GM18907 (cell line): ENCODE results near the gene ARHGAP40.
"Not testable (repeated sequence)": the region's sequence is repeated elsewhere in the genome, so short reads cannot be mapped to it uniquely, and the experiment has no call there.

Experiments used
- ATAC-seq: cut with Tn5 transposase; IDR thresholded peaks from one replicate; pipeline ENCODE4 v1.9.1; 2021; ENCODE audit warnings: mild to moderate bottlenecking, moderate library complexity; ENCODE audit not compliant: unreplicated experiment

The ARHGAP40 gene

GRCh38 chr20:38586181-38586525 lies 15.5 kb upstream of the ARHGAP40 start:
- ATAC-seq: no peak

DNA sequence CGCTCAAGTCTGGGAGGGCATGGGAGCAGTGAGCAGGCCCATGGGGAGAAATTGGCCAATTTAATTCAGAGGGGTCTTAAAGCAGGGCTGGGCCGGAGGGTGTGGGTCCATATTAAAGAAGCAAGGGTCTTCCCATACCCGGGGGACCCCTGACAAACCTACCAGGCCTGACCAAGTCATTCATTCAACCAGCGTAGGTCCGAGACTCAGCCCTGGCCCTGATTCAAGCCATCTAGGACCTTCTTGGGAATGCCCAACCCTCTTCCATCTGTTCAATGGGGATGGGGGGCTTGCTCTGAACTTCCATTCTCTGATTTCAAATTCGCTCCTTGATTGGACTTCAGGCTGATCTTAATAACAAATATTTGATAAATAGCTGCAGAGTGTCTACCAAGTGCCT lies 13.3 kb upstream of the ARHGAP40 start:
- ATAC-seq: no peak

GRCh38 chr20:38589351-38589750 lies 12.3 kb upstream of the ARHGAP40 start:
- no peak for ATAC-seq

DNA sequence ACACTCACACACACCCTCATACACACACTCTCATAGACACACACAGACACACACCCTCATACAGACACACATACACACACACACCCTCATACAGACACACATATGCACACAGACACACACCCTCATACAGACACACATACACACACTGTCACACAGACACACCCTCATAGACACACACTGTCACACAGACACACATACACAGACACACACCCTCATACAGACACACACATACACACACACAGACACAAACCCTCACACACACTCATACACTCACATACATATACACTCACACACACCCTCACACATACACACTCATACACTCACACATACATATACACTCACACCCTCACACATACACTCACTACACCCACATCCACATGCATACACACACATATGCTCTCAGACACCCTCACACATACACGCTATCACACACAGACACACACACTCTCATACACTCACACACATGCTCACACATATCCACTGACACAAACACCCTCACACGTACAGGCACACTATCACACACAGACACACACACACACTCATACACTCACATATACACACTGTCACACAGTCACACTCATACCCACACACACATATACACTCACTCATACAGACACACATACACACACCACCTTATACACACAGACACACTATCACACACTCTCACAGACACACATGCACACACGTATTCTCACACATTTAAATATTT lies 11.5 kb upstream of the ARHGAP40 start:
- ATAC-seq: no peak

DNA sequence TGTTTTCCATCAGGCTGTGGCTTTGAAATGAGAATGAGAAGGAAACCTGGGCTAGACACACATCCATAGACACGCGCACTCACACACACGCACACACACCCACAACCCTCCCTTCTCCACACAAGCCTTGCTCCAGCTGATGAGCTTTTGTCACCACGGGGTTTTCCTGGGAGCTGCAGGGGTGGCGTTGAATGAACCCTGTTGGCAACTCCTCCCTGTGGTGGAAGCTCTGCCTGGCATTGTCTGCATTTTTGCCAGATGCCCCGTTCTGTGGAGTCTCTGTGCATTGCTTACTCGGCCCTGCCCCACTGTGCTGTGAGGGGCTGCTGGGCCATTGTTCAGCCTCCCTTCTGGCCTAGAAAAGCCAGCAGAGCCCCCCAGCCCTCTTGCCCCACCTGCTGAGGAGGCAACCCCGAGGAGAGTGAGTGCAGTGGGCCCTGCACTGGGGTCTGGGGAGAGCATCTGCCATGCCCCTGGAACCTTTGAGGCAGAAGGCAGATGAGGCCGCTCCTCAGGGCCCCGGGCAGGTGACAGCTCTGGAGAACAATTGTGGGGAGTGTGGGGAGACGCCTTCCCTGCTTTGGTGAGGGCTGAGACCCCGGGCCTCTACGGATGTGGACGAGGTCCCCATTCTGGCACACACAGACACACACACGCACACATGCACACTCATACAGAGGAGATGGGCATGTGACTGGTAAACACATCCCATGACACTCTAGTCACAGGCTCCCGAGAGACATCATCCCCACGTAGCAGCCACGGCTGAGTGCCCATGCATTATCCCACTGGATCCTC lies 10.7 kb upstream of the ARHGAP40 start:
- ATAC-seq: no peak

GRCh38 chr20:38591474-38592410 lies 9.9 kb upstream of the ARHGAP40 start:
- ATAC-seq: no peak

DNA sequence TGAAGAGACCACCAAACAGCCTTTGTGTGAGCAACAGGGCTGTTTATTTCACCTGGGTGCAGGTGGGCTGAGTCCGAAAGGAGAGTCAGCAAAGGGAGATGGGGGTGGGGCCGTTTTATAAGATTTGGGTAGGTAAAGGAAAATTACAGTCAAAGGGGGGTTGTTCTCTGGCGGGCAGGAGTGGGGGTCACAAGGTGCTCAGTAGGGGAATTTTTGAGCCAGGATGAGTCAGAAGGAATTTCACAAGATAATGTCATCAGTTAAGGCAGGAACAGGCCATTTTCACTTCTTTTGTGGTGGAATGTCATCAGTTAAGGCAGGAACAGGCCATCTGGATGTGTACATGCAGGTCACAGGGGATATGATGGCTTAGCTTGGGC lies 9.2 kb upstream of the ARHGAP40 start:
- not testable (repeated sequence) for ATAC-seq

- ATAC-seq: not testable (repeated sequence)
Observed at GRCh38 chr20:38594281-38594680, 7.3 kb upstream of the ARHGAP40 start.

- not testable (repeated sequence) for ATAC-seq
Observed at GRCh38 chr20:38595886-38596285, 5.7 kb upstream of the ARHGAP40 start.

GRCh38 chr20:38599410-38599882 lies 2.2 kb upstream of the ARHGAP40 start:
- ATAC-seq: no peak

DNA sequence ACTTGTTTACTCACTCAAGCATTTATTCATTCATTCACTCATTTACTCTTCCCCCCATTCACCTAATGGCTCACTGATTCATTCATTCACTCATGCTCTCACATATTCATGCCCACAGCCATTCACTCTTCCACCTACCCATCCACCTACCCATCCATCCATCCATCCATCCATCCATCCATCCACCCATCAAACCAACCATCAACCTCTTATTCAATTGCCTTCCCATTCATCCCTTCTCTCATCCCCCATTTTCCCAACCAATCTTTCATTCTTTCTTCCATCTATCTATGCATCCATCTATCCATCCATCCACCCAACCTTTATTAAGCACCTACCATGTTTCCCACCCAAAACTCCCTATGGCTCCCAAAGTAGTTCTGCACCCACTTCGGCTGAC lies 1.6 kb upstream of the ARHGAP40 start:
- no peak for ATAC-seq

DNA sequence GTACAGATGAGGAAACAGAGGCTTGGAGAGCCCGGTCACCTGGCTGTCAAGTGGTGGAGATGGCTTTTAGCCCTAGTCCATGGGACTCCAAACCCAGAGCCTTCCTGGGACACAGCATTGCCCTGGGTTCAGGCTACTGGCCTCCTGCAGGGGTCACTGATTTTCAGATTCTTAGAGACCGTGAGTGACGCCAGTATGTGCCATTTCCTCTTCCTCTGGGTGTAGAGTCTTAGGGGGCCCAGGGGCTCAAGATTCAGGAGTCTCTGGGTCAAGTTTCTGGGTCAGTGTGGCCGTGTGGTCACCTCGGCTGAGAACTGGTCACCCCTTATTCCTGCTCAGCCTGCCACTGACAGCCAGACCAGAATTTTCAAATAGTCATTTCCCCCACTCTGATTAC lies 574 bp downstream of the ARHGAP40 start:
- ATAC-seq: no peak

DNA sequence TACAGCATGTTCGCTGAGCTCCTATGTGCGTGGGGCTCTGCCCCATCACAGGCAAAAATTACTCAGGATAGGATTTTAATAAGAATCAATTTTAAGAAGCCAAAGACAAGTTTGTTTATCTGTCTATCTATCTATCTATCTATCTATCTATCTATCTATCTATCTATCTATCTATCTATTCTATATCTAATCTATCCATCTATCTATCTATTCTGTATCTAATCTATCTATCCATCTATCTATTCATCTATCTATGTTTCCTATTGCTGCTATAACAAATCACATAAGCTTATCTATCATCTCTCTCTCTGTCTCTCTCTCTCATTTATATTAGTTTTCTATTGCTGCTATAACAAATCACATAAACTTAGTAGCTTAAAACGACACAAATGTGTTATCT lies 1.7 kb downstream of the ARHGAP40 start:
- ATAC-seq: no peak

- ATAC-seq: no peak
Observed at GRCh38 chr20:38604873-38605303, 3.3 kb downstream of the ARHGAP40 start.

DNA sequence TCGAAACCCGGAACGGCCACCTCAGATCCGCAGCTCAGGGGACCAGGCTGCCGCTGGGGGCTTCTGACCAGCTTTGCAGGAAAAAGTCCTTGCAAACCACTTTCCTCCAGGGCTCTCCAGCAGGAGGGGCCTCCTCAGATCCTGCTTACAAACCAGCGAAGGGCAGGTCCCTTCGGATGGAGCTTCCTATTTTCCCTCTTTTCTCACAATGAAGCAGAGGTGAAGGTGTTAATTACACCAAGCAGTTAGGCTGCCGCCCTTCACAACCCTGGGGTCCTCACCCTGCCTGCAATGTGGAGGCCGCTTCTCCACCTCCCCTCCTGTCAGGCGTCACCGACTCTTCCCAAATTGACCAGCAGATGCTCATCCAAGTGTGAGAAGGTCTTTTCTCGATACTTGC lies 5.7 kb downstream of the ARHGAP40 start:
- no peak for ATAC-seq

GRCh38 chr20:38608188-38608587 lies 6.6 kb downstream of the ARHGAP40 start:
- no peak for ATAC-seq

GRCh38 chr20:38609815-38610214 lies 8.2 kb downstream of the ARHGAP40 start:
- no peak for ATAC-seq

DNA sequence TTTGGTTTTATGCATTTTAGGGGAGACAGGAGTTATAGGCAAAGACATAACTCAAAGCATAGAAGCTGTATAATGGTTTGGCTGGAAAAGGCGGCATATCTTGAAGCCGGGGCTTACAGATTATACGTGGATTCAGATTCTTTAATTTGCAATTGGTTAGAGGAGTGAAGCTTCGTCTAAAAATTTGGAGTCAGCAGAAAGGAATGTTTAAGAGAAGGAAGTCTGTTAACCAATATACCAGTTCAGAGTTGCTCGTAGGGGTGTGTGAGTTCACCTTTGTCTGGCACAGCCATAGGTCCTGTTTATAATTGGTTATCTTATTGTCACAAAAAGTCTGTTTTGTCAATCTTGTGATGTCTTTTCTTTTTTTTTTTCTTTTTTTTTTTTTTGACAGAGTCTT lies 8.9 kb downstream of the ARHGAP40 start:
- no peak for ATAC-seq

DNA sequence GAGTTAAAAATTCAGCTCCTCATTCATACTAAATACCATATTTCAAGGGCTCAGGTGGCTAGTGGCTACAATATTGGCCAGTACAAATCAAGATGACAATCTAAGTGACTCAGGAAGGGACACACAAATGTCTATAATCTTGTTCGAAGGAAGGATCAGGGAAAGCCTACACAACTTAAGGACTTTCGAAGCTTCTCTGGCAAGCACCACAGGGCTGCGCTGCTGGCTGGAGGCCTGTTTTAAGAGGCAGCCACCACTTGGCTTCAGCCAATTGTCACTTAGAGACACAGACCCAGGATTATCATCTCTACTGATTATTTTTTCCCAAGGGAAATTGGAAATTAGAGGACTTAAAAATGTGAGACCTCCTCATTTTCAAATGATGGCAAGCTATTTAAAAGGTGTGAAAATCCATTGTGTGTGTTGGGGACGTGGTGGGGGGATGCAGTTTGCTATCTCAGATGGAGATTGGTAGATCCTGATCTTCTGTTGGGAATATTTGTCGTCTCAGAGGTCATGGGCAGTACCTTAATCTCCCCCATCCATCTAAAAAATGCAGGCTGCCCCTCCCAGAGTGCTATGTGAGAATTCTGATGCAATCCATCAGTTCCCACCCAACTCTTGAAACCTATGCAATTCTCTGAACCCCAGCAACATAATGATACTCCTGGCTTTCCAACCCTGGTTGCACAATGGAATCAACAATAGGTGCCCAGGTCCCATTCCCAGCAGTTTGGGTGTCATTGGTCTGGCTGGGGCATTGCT lies 11.3 kb downstream of the ARHGAP40 start:
- ATAC-seq: no peak

- no peak for ATAC-seq
Observed at GRCh38 chr20:38615283-38615682, 13.7 kb downstream of the ARHGAP40 start.

GRCh38 chr20:38616457-38616856 lies 14.8 kb downstream of the ARHGAP40 start:
- ATAC-seq: no peak
